B cell (primary cell): ENCODE data around the gene SETD1A. TPM values are rescaled to one million over a fixed set of nuclear protein-coding genes. Genes with fewer than 3 reads are reported as not detected.

Source experiments
- ATAC-seq: fragments of 200-7000 bp; cut with Tn5 transposase; one replicate; pipeline ENCODE4 v1.10.0; 2021; ENCODE audit warnings: low read depth, mild to moderate bottlenecking, moderate number of reproducible peaks, moderate library complexity
- CTCF ChIA-PET: fragments of 350-600 bp; sonication (Branson Sonifier 250); formaldehyde crosslinking; loops from one replicate; lab custom pipeline; 2021; ENCODE audit warnings: antibody characterized with exemption, inconsistent platforms; lab: Charles Lee
- POLR2A ChIA-PET: fragments of 350-600 bp; sonication (Branson Sonifier 250); formaldehyde crosslinking; loops from one replicate; lab custom pipeline; 2021; ENCODE audit warnings: antibody characterized with exemption; lab: Charles Lee
- DNase-seq: peaks from one replicate; pipeline ENCODE4 v3.0.0; 2013
- H2AFZ ChIP-seq: 2 replicates; pipeline ENCODE4 v1.6.1; 2012; ENCODE audit warnings: mild to moderate bottlenecking, low read depth, low read length; ENCODE audit not compliant: insufficient read depth, poor library complexity, severe bottlenecking
- H3K27ac ChIP-seq, 2 donors: 1 replicate in 1 of 2; 2 replicates in 1 of 2; pipeline ENCODE4 v1.5.1; 2012 to 2013; ENCODE audit warnings: low read length in 2 of 2, mild to moderate bottlenecking in 2 of 2, moderate library complexity in 1 of 2
- H3K27me3 ChIP-seq, 4 experiments: fragments of 200-600 bp in 1 of 4; sonication (generic) in 1 of 4; replicated peaks in 1 of 4; 1 replicate in 2 of 4; 2 replicates in 2 of 4; pipeline versions ENCODE4 v1.6.1 to v1.7.0; 2013 to 2016; ENCODE audit warnings: low read length in 3 of 4, mild to moderate bottlenecking in 2 of 4, mixed read lengths in 1 of 4, moderate library complexity in 1 of 4; ENCODE audit not compliant: insufficient read depth in 4 of 4, control insufficient read depth in 3 of 4; ENCODE audit errors: control extremely low read depth in 1 of 4
- H3K36me3 ChIP-seq, 2 experiments: replicated peaks in 1 of 2; 1 replicate in 1 of 2; 2 replicates in 1 of 2; pipeline versions ENCODE4 v1.6.1 to v1.7.1; 2013; ENCODE audit warnings: low read length in 1 of 2; ENCODE audit not compliant: insufficient read depth in 2 of 2, control insufficient read depth in 1 of 2; ENCODE audit errors: control extremely low read depth in 1 of 2, extremely low read depth in 1 of 2
- H3K4me1 ChIP-seq, 2 donors: fragments of 200-600 bp in 1 of 2; sonication (generic) in 1 of 2; 1 replicate in 1 of 2; 2 replicates in 1 of 2; pipeline versions ENCODE4 v1.5.1 to v1.6.1; 2013 to 2017; ENCODE audit warnings: low read length in 2 of 2; ENCODE audit not compliant: control insufficient read depth in 2 of 2, insufficient read depth in 2 of 2
- H3K4me2 ChIP-seq: replicated peaks from 2 replicates; pipeline ENCODE3; 2012; ENCODE audit warnings: mild to moderate bottlenecking, low read depth, low read length; ENCODE audit not compliant: poor library complexity, severe bottlenecking
- H3K4me3 ChIP-seq, 5 experiments: fragments of 200-600 bp in 1 of 5; sonication (generic) in 1 of 5; 1 replicate in 3 of 5; 2 replicates in 2 of 5; pipeline versions ENCODE4 v1.5.1 to v1.7.0; 2011 to 2016; ENCODE audit warnings: low read length in 4 of 5, mild to moderate bottlenecking in 4 of 5, low read depth in 2 of 5, control low read depth in 1 of 5, moderate library complexity in 1 of 5; ENCODE audit not compliant: insufficient read depth in 1 of 5; ENCODE audit errors: control extremely low read depth in 1 of 5, extremely low read depth in 1 of 5
- H3K79me2 ChIP-seq: fragments of 200-600 bp; sonication (generic); one replicate; pipeline ENCODE4 v1.6.0; 2016; ENCODE audit warnings: low read length; ENCODE audit not compliant: control insufficient read depth, insufficient read depth
- H3K9ac ChIP-seq: fragments of 200-600 bp; sonication (generic); 2 replicates; pipeline ENCODE4 v1.6.1; 2017; ENCODE audit warnings: mild to moderate bottlenecking, low read length, moderate library complexity
- H3K9me3 ChIP-seq, 3 donors: one replicate each; pipeline versions ENCODE4 v1.6.1 to v1.7.1; 2013; ENCODE audit warnings: low read length in 2 of 3; ENCODE audit not compliant: control insufficient read depth in 2 of 3, insufficient read depth in 1 of 3; ENCODE audit errors: control extremely low read depth in 1 of 3
- H4K20me1 ChIP-seq: 2 replicates; pipeline ENCODE4 v1.6.0; 2012; ENCODE audit warnings: mild to moderate bottlenecking, low read length; ENCODE audit not compliant: insufficient read depth, control insufficient read depth, poor library complexity, severe bottlenecking
- H3K27ac Mint-ChIP-seq: one replicate; pipeline ENCODE4 v1.8.0; 2021; ENCODE audit warnings: mixed read lengths
- H3K27me3 Mint-ChIP-seq: one replicate; pipeline ENCODE4 v1.8.0; 2021; ENCODE audit warnings: mixed read lengths
- H3K4me1 Mint-ChIP-seq: one replicate; pipeline ENCODE4 v1.8.0; 2021; ENCODE audit warnings: mixed read lengths
- H3K4me3 Mint-ChIP-seq: one replicate; pipeline ENCODE4 v1.8.0; 2021; ENCODE audit warnings: mixed read lengths
- H3K9me3 Mint-ChIP-seq: one replicate; pipeline ENCODE4 v1.8.0; 2022; ENCODE audit warnings: mixed read lengths; ENCODE audit not compliant: insufficient read depth
- EZH2 ChIP-seq: IDR thresholded peaks from 2 replicates; pipeline ENCODE4 v1.6.1; 2012; ENCODE audit warnings: borderline replicate concordance, low read depth, mild to moderate bottlenecking, moderate library complexity, low read length; ENCODE audit not compliant: insufficient read depth, poor library complexity, severe bottlenecking
- WGBS: methylation state at CpG from one replicate; pipeline ENCODE4 v1.1.5; 2013; ENCODE audit warnings: missing lambda C conversion rate; ENCODE audit not compliant: insufficient coverage; 5-methylcytosine and 5-hydroxymethylcytosine counted together
- intact Hi-C: fragments of 100-400 bp; cut with micrococcal nuclease; formaldehyde crosslinking; loops from one replicate; pipeline ENCODE4 v1.10.0; 2022
- polyA plus RNA-seq: library from polyadenylated mRNA; depleted of rRNA; stranded (reverse); fragments of >200 nt; gene quantifications from 2 replicates; pipeline ENCODE4 v1.2.3, GENCODE V29; 2012
- total RNA-seq, 2 donors: library from RNA; stranded (reverse); fragments of 120-200 nt in 1 of 2; gene quantifications; 1 replicate in 1 of 2; 2 replicates in 1 of 2; pipeline versions ENCODE4 v1.2.3 to v1.2.4, GENCODE V29; 2013 to 2022
- TF ChIP-seq, protein P1 (sequence below): fragments of 200-600 bp; IDR thresholded peaks from one replicate; pipeline ENCODE4 v1.8.0; 2022; ENCODE audit warnings: antibody characterized with exemption, mild to moderate bottlenecking

The SETD1A gene
- total and polyA plus RNA-seq, 2 donors (not counting 1 experiment from before 2014, with no cell fraction given), result 11.5 to 39.5 TPM

- ChIA-PET POLR2A (no interaction called here), CTCF (interaction anchor here (1.3 kb wide), 1 partner anchor 11 kb away, joined by 11 read pairs; no protein-coding TSS in a partner anchor)
- no peaks in the 10 kb centered on the region for H3K79me2 ChIP-seq
- H4K20me1 ChIP-seq, result no peaks in the 10 kb centered on the region
- WGBS, result 87% methylated on average over 10 of the region's 12 CpGs
- H2AFZ ChIP-seq, result no peak overlapping the region
- no peak for DNase-seq
- Mint-ChIP-seq H3K4me1 (peaks cover under 1% of the 10 kb centered on the region), H3K27me3 (no peaks in the 10 kb centered on the region), H3K27ac (no peak overlapping the region), H3K9me3 (no peaks in the 10 kb centered on the region), H3K4me3 (no peak overlapping the region)
- no peak overlapping the region for H3K27ac ChIP-seq
- ATAC-seq, result no peak
- H3K4me3 ChIP-seq, result no peak overlapping the region
- no peaks in the 10 kb centered on the region for H3K9me3 ChIP-seq
- intact Hi-C loops, result no loop called here
- no peaks in the 10 kb centered on the region for H3K4me1 ChIP-seq
- no peaks in the 10 kb centered on the region for H3K27me3 ChIP-seq
- no peak overlapping the region for H3K9ac ChIP-seq
- peaks cover 0 to 21% of the 10 kb centered on the region in 2 experiments for H3K36me3 ChIP-seq
- no peak overlapping the region for H3K4me2 ChIP-seq
- no peak for TF ChIP-seq EZH2
- TF ChIP-seq, protein P1, sequence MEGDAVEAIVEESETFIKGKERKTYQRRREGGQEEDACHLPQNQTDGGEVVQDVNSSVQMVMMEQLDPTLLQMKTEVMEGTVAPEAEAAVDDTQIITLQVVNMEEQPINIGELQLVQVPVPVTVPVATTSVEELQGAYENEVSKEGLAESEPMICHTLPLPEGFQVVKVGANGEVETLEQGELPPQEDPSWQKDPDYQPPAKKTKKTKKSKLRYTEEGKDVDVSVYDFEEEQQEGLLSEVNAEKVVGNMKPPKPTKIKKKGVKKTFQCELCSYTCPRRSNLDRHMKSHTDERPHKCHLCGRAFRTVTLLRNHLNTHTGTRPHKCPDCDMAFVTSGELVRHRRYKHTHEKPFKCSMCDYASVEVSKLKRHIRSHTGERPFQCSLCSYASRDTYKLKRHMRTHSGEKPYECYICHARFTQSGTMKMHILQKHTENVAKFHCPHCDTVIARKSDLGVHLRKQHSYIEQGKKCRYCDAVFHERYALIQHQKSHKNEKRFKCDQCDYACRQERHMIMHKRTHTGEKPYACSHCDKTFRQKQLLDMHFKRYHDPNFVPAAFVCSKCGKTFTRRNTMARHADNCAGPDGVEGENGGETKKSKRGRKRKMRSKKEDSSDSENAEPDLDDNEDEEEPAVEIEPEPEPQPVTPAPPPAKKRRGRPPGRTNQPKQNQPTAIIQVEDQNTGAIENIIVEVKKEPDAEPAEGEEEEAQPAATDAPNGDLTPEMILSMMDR, result no peak
These were observed 26.4 kb upstream of the SETD1A start for GRCh38 chr16:30931068-30931650.

- 60% methylated on average over 12 of the region's 12 CpGs for WGBS
- no peaks in the 10 kb centered on the region for H3K9me3 Mint-ChIP-seq
- peak; percentile 45 for DNase-seq
- CTCF ChIA-PET, result interaction anchor here (1.5 to 2.3 kb wide), 2 partner anchors 9 to 90 kb away, joined by 3 to 6 read pairs; no protein-coding TSS in a partner anchor
- TF ChIP-seq EZH2, result no peak
- TF ChIP-seq, protein P1, result peak; percentile 60
- Histone ChIP-seq H2AFZ (no peak overlapping the region), H3K36me3 (peaks cover 0 to 21% of the 10 kb centered on the region in 2 experiments), H3K9me3 (no peaks in the 10 kb centered on the region), H3K9ac (no peak overlapping the region), H3K4me2 (no peak overlapping the region), H3K4me1 (peaks cover 6 to 8% of the 10 kb centered on the region in 2 donors), H4K20me1 (no peaks in the 10 kb centered on the region), H3K27ac (no peak overlapping the region), H3K79me2 (no peaks in the 10 kb centered on the region), H3K4me3 (no peak overlapping the region), H3K27me3 (no peaks in the 10 kb centered on the region)
- H3K27ac Mint-ChIP-seq, result no peak overlapping the region
- H3K4me1 Mint-ChIP-seq, result peaks cover 6% of the 10 kb centered on the region
- POLR2A ChIA-PET, result no interaction called here
- no peaks in the 10 kb centered on the region for H3K27me3 Mint-ChIP-seq
- H3K4me3 Mint-ChIP-seq, result no peak overlapping the region
- peak; percentile 53 for ATAC-seq
- intact Hi-C loops, result no loop called here
These were observed 22.6 kb upstream of the SETD1A start for GRCh38 chr16:30934827-30935557.
